ENCODE data around the gene LIMS1. TPM values are rescaled to one million over a fixed set of nuclear protein-coding genes. Genes with fewer than 3 reads are reported as not detected.

LIMS1 gene
- total RNA-seq, 1 donor: 129 TPM

DNA sequence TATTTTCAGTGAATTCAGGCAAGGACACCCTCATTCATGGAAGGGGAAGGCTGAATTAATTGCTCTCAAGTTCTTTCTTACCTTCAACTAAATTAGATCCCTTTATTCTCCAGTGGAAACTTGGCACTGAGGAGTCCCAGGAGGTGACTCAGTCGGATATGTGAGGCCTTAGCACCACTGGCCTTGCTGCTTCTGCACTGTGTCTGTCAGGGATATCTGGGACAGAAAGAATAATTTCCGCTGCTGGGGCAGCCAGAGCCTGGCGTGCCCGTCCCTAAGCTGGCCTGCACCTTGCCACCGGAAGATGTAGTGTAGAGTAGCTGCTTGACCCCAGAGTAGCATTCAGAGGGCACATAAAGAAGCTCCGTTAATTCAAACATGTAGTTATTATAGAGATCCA lies 53.4 kb downstream of the LIMS1 start:
- H3K36me3 ChIP-seq (ENCODE audit: insufficient read depth, low read length): no peaks in the 10 kb centered on the region
- H3K27ac ChIP-seq (ENCODE audit: low read depth, low read length): peak overlapping the region; percentile 84
- H3K9me3 ChIP-seq (ENCODE audit: low read depth, low read length): no peaks in the 10 kb centered on the region
- peaks cover 87% of the 10 kb centered on the region for H3K79me2 ChIP-seq (ENCODE audit: insufficient read depth, low read length)
- no peak overlapping the region for H3K4me3 ChIP-seq (ENCODE audit: insufficient read depth, low read length)
- DNase-seq (ENCODE audit: insufficient read length, low spot score, missing footprints): peak; percentile 73
- no peaks in the 10 kb centered on the region for H4K20me1 ChIP-seq (ENCODE audit: insufficient read depth, low read length)
- H3K4me1 ChIP-seq (ENCODE audit: insufficient read depth, low read length): peaks cover 45% of the 10 kb centered on the region
- H3K27me3 ChIP-seq (ENCODE audit: insufficient read depth, low read length): no peaks in the 10 kb centered on the region
- peak overlapping the region; percentile 31 for H3K4me2 ChIP-seq (ENCODE audit: insufficient read depth, low read length)
- H2AFZ ChIP-seq (ENCODE audit: low read length): no peak overlapping the region
- TF ChIP-seq CTCF (IDR thresholded peaks at IDR 0.05; ENCODE audit: extremely low read depth, low read depth, low read length): no peak

DNA sequence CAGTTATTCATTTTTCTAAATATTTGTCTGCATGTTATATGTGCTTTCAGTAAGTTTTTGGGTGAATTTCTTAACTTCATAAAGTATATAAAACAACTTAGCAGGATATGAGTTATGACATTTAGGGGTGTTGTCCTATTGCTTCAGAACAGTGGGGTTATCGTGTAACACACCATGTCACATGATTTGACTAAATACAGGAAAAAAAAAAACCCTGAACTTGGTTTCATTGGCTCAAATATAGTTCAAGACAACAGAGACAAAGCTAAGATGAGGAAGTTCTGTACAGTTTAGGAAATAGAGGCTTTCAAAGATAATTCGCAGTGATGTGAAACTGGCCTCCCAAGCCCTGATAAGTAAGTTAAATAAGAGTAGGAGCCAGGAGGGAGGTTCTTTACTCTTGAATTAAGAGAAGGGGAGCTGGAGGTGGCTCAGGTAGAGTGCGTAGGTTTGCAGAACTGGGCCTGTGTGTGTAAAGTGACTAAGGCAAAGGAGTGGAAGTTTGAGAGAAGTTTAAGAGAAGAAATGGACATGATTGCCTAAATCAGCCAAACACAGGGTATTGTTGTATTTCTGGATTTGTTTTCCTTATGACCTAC lies 53.9 kb downstream of the LIMS1 start:
- no peaks in the 10 kb centered on the region for H3K36me3 ChIP-seq (ENCODE audit: insufficient read depth, low read length)
- H3K9me3 ChIP-seq (ENCODE audit: low read depth, low read length): no peaks in the 10 kb centered on the region
- H3K4me2 ChIP-seq (ENCODE audit: insufficient read depth, low read length): peak overlapping the region; percentile 31
- no peaks in the 10 kb centered on the region for H4K20me1 ChIP-seq (ENCODE audit: insufficient read depth, low read length)
- H3K79me2 ChIP-seq (ENCODE audit: insufficient read depth, low read length): peaks cover 87% of the 10 kb centered on the region
- H3K4me1 ChIP-seq (ENCODE audit: insufficient read depth, low read length): peaks cover 51% of the 10 kb centered on the region
- H3K27me3 ChIP-seq (ENCODE audit: insufficient read depth, low read length): no peaks in the 10 kb centered on the region
- DNase-seq (ENCODE audit: insufficient read length, low spot score, missing footprints): no peak
- no peak overlapping the region for H2AFZ ChIP-seq (ENCODE audit: low read length)
- no peak for TF ChIP-seq CTCF (IDR thresholded peaks at IDR 0.05; ENCODE audit: extremely low read depth, low read depth, low read length)
- H3K27ac ChIP-seq (ENCODE audit: low read depth, low read length): peak overlapping the region; percentile 84
- no peak overlapping the region for H3K4me3 ChIP-seq (ENCODE audit: insufficient read depth, low read length)

- H3K79me2 ChIP-seq (ENCODE audit: insufficient read depth, low read length): peaks cover 81% of the 10 kb centered on the region
- H3K4me1 ChIP-seq (ENCODE audit: insufficient read depth, low read length): peaks cover 57% of the 10 kb centered on the region
- no peaks in the 10 kb centered on the region for H3K9me3 ChIP-seq (ENCODE audit: low read depth, low read length)
- no peak overlapping the region for H3K4me2 ChIP-seq (ENCODE audit: insufficient read depth, low read length)
- no peak overlapping the region for H2AFZ ChIP-seq (ENCODE audit: low read length)
- no peak overlapping the region for H3K27ac ChIP-seq (ENCODE audit: low read depth, low read length)
- H3K27me3 ChIP-seq (ENCODE audit: insufficient read depth, low read length): no peaks in the 10 kb centered on the region
- H3K4me3 ChIP-seq (ENCODE audit: insufficient read depth, low read length): no peak overlapping the region
- H4K20me1 ChIP-seq (ENCODE audit: insufficient read depth, low read length): no peaks in the 10 kb centered on the region
- no peak for TF ChIP-seq CTCF (IDR thresholded peaks at IDR 0.05; ENCODE audit: extremely low read depth, low read depth, low read length)
- H3K36me3 ChIP-seq (ENCODE audit: insufficient read depth, low read length): no peaks in the 10 kb centered on the region
- DNase-seq (ENCODE audit: insufficient read length, low spot score, missing footprints): no peak
Measured at GRCh38 chr2:108589372-108589771, 55.1 kb downstream of the LIMS1 start.

DNA sequence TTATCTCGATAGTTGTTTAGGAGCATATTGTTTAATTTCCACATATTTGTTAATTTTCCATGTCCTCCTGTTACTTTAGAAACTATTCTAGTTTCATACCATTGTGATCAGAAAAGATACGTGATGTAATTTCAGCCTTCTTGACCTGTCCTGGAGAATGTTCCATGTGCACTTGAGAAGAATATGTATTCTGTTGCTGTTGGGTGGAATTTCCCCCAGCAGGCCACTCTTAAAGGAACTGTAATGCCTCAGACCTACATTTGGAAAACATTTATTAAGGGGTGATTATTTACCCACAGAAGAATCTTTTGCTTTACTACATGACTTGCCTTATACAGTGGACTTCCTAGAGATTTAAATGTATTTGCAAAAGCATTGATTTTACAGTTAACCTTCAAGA lies 55.5 kb downstream of the LIMS1 start:
- Histone ChIP-seq H3K4me1 (ENCODE audit: insufficient read depth, low read length) (peaks cover 61% of the 10 kb centered on the region), H3K79me2 (ENCODE audit: insufficient read depth, low read length) (peaks cover 77% of the 10 kb centered on the region)
- no peak for TF ChIP-seq CTCF (IDR thresholded peaks at IDR 0.05; ENCODE audit: extremely low read depth, low read depth, low read length)

More for the DNA sequence above, 55.5 kb downstream of the LIMS1 start:
- no peak overlapping the region for H3K4me2 ChIP-seq (ENCODE audit: insufficient read depth, low read length)
- H4K20me1 ChIP-seq (ENCODE audit: insufficient read depth, low read length): no peaks in the 10 kb centered on the region
- no peak for DNase-seq (ENCODE audit: insufficient read length, low spot score, missing footprints)
- no peaks in the 10 kb centered on the region for H3K9me3 ChIP-seq (ENCODE audit: low read depth, low read length)
- no peak overlapping the region for H3K4me3 ChIP-seq (ENCODE audit: insufficient read depth, low read length)
- H3K36me3 ChIP-seq (ENCODE audit: insufficient read depth, low read length): no peaks in the 10 kb centered on the region
- no peaks in the 10 kb centered on the region for H3K27me3 ChIP-seq (ENCODE audit: insufficient read depth, low read length)
- H2AFZ ChIP-seq (ENCODE audit: low read length): no peak overlapping the region
- no peak overlapping the region for H3K27ac ChIP-seq (ENCODE audit: low read depth, low read length)

Data from osteoblast (primary cell).